ENCODE data around the gene EVI5.
"Not testable (repeated sequence)": the region's sequence is repeated elsewhere in the genome, so short reads cannot be mapped to it uniquely, and the experiment has no call there.

The EVI5 gene

GRCh38 chr1:92543131-92544055 is 241.5 kb downstream of the EVI5 start:
- Histone ChIP-seq H3K4me3 (ENCODE audit: extremely low read depth, insufficient read depth, low read length, poor library complexity, severe bottlenecking) (no peak overlapping the region), H3K27ac (ENCODE audit: low read depth, low read length, severe bottlenecking) (no peak overlapping the region), H3K36me3 (ENCODE audit: control insufficient read depth, insufficient read depth, low read length) (peaks cover 4% of the 10 kb centered on the region), H3K4me1 (ENCODE audit: control insufficient read depth, insufficient read depth, low read length, poor library complexity, severe bottlenecking) (no peaks in the 10 kb centered on the region), H3K9me3 (ENCODE audit: control insufficient read depth, low read length) (no peaks in the 10 kb centered on the region)
- WGBS, 2 experiments (ENCODE audit: insufficient coverage in 2 of 2), result 89 to 96% methylated on average over 5 to 6 of the region's 9 CpGs

DNA sequence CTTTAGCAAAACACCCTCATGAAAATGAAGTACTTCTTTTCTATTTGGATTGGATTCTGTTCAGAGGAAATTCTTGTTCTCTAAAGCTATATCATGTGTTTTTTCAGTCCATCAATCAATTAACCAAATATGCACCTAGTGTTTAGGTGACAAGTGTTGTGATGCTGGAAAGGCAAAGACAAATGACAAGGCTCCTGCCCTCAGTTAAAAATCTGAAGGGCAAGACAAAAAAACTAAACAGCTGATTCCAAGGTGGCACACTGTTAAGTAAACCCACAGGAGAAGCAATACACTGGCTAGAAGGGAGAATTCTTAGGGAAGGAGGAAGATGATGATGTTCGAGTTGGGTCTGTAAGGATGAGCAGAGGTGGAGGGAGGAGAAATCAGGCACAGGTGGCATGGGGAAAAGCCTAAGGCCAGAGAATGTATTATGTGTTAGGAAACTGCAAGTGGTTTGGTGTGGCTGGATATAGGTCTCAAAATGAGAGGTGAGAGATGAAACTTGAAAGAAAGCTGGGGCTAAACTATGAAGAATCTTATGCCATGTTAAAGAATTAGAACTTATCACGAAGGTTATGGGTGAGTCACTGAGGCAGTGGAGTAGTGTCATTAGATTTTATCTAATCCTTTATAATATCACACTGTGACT is 246.4 kb downstream of the EVI5 start:
- Histone ChIP-seq H3K36me3 (ENCODE audit: control insufficient read depth, insufficient read depth, low read length) (peaks cover 2% of the 10 kb centered on the region), H3K4me3 (ENCODE audit: extremely low read depth, insufficient read depth, low read length, poor library complexity, severe bottlenecking) (no peak overlapping the region), H3K27ac (ENCODE audit: low read depth, low read length, severe bottlenecking) (no peak overlapping the region), H3K9me3 (ENCODE audit: control insufficient read depth, low read length) (no peaks in the 10 kb centered on the region), H3K4me1 (ENCODE audit: control insufficient read depth, insufficient read depth, low read length, poor library complexity, severe bottlenecking) (no peaks in the 10 kb centered on the region)
- WGBS, 2 experiments (ENCODE audit: insufficient coverage in 2 of 2), result 86 to 91% methylated on average over 1 of the region's 2 CpGs

GRCh38 chr1:92538048-92538412 is 246.9 kb downstream of the EVI5 start:
- H3K9me3 ChIP-seq (ENCODE audit: control insufficient read depth, low read length), result no peaks in the 10 kb centered on the region
- no peak overlapping the region for H3K4me3 ChIP-seq (ENCODE audit: extremely low read depth, insufficient read depth, low read length, poor library complexity, severe bottlenecking)
- H3K27ac ChIP-seq (ENCODE audit: low read depth, low read length, severe bottlenecking), result no peak overlapping the region
- no CpG with 5 or more reads among the region's 2 CpGs for WGBS, 2 experiments (ENCODE audit: insufficient coverage in 2 of 2)
- no peaks in the 10 kb centered on the region for H3K4me1 ChIP-seq (ENCODE audit: control insufficient read depth, insufficient read depth, low read length, poor library complexity, severe bottlenecking)
- no peaks in the 10 kb centered on the region for H3K36me3 ChIP-seq (ENCODE audit: control insufficient read depth, insufficient read depth, low read length)

- no peaks in the 10 kb centered on the region for H3K36me3 ChIP-seq (ENCODE audit: control insufficient read depth, insufficient read depth, low read length)
- no peak overlapping the region for H3K4me3 ChIP-seq (ENCODE audit: extremely low read depth, insufficient read depth, low read length, poor library complexity, severe bottlenecking)
- H3K27ac ChIP-seq (ENCODE audit: low read depth, low read length, severe bottlenecking), result no peak overlapping the region
- 80% methylated on average over 1 of the region's 2 CpGs; no CpG with 5 or more reads in 1 of the 2 experiments for WGBS, 2 experiments (ENCODE audit: insufficient coverage in 2 of 2)
- no peaks in the 10 kb centered on the region for H3K4me1 ChIP-seq (ENCODE audit: control insufficient read depth, insufficient read depth, low read length, poor library complexity, severe bottlenecking)
- no peaks in the 10 kb centered on the region for H3K9me3 ChIP-seq (ENCODE audit: control insufficient read depth, low read length)
Measured at GRCh38 chr1:92536980-92537884, 247.7 kb downstream of the EVI5 start.

DNA sequence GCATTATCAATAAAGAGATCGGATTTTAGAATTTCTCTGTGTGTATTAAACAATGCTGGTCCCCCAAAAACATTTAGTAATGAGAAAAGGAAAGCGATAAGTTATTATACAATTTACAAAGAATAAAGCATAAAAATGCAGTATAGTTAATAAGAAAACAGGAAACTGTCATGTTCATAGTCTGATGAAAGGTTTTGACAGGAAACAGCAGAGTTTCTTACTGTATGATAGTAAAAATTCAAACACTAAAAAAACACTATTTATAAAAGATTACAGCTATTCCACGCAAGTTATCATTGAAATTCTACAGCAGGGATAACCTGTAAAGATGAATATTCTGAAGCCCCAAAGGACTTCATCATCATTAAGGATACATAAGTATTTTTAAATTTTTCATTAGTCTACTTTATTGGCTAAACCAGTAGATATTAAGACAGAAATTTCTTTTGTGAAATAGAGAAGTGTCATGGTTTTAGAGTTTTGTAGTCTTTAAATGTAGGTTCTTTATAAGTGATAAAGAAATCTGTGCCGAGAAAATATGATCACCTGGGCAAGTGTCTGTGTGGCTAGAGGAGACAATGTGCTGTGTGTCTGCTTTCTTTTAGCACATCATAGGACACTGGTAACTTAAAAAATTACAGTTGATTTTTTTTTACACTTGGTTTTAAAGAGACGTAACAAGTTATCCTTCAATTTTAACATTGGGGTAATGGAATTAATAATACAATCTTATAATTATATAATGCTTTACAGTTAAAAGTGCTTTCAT is 248.5 kb downstream of the EVI5 start:
- WGBS, 2 experiments (ENCODE audit: insufficient coverage in 2 of 2), result 100% methylated on average over 1 of the region's 5 CpGs
- H3K9me3 ChIP-seq (ENCODE audit: control insufficient read depth, low read length), result no peaks in the 10 kb centered on the region
- no peak overlapping the region for H3K27ac ChIP-seq (ENCODE audit: low read depth, low read length, severe bottlenecking)
- H3K4me1 ChIP-seq (ENCODE audit: control insufficient read depth, insufficient read depth, low read length, poor library complexity, severe bottlenecking), result no peaks in the 10 kb centered on the region
- no peak overlapping the region for H3K4me3 ChIP-seq (ENCODE audit: extremely low read depth, insufficient read depth, low read length, poor library complexity, severe bottlenecking)
- H3K36me3 ChIP-seq (ENCODE audit: control insufficient read depth, insufficient read depth, low read length), result no peaks in the 10 kb centered on the region

DNA sequence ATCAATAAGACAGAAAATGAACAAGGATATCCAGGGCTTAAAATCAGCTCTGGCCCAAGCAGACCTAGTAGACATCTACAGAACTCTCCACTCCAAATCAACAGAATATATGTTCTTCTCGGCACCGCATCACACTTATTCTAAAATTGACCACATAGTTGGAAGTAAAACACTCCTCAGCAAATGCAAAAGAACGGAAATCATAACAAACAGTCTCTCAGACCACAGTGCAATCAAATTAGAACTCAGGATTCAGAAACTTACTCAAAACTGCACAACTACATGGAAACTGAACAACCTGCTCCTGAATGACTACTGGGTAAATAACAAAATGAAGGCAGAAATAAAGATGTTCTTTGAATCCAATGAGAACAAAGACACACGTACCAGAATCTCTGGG is 252.5 kb downstream of the EVI5 start:
- not testable (repeated sequence) for H3K27ac ChIP-seq (ENCODE audit: low read depth, low read length, severe bottlenecking); H3K4me3 ChIP-seq (ENCODE audit: extremely low read depth, insufficient read depth, low read length, poor library complexity, severe bottlenecking); H3K9me3 ChIP-seq (ENCODE audit: control insufficient read depth, low read length); H3K36me3 ChIP-seq (ENCODE audit: control insufficient read depth, insufficient read depth, low read length); H3K4me1 ChIP-seq (ENCODE audit: control insufficient read depth, insufficient read depth, low read length, poor library complexity, severe bottlenecking)
- no CpG with 5 or more reads among the region's 4 CpGs for WGBS, 2 experiments (ENCODE audit: insufficient coverage in 2 of 2)

DNA sequence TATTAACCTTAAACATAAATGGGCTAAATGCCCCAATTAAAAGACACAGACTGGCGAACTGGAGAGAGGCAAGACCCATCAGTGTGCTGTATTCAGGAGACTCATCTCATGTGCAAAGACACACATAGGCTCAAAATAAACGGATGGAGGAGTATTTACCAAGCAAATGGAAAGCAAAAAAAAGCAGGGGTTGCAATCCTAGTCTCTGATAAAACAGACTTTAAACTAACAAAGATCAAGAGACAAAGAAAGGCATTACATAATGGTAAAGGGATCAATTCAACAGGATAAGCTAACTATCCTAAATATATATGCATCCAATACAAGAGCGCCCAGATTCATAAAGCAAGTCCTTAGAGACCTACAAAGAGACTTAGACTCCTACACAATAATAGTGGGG is 253.0 kb downstream of the EVI5 start:
- not testable (repeated sequence) for H3K27ac ChIP-seq (ENCODE audit: low read depth, low read length, severe bottlenecking); H3K36me3 ChIP-seq (ENCODE audit: control insufficient read depth, insufficient read depth, low read length); H3K4me1 ChIP-seq (ENCODE audit: control insufficient read depth, insufficient read depth, low read length, poor library complexity, severe bottlenecking); H3K9me3 ChIP-seq (ENCODE audit: control insufficient read depth, low read length); H3K4me3 ChIP-seq (ENCODE audit: extremely low read depth, insufficient read depth, low read length, poor library complexity, severe bottlenecking)
- 83% methylated on average over 1 of the region's 3 CpGs; no CpG with 5 or more reads in 1 of the 2 experiments for WGBS, 2 experiments (ENCODE audit: insufficient coverage in 2 of 2)

GRCh38 chr1:92527670-92528069 is 257.2 kb downstream of the EVI5 start:
- Histone ChIP-seq H3K36me3 (ENCODE audit: control insufficient read depth, insufficient read depth, low read length) (peaks cover 4% of the 10 kb centered on the region), H3K27ac (ENCODE audit: low read depth, low read length, severe bottlenecking) (no peak overlapping the region), H3K4me1 (ENCODE audit: control insufficient read depth, insufficient read depth, low read length, poor library complexity, severe bottlenecking) (no peaks in the 10 kb centered on the region), H3K9me3 (ENCODE audit: control insufficient read depth, low read length) (no peaks in the 10 kb centered on the region), H3K4me3 (ENCODE audit: extremely low read depth, insufficient read depth, low read length, poor library complexity, severe bottlenecking) (no peak overlapping the region)
- 100% methylated on average over 1 of the region's 2 CpGs; no CpG with 5 or more reads in 1 of the 2 experiments for WGBS, 2 experiments (ENCODE audit: insufficient coverage in 2 of 2)

DNA sequence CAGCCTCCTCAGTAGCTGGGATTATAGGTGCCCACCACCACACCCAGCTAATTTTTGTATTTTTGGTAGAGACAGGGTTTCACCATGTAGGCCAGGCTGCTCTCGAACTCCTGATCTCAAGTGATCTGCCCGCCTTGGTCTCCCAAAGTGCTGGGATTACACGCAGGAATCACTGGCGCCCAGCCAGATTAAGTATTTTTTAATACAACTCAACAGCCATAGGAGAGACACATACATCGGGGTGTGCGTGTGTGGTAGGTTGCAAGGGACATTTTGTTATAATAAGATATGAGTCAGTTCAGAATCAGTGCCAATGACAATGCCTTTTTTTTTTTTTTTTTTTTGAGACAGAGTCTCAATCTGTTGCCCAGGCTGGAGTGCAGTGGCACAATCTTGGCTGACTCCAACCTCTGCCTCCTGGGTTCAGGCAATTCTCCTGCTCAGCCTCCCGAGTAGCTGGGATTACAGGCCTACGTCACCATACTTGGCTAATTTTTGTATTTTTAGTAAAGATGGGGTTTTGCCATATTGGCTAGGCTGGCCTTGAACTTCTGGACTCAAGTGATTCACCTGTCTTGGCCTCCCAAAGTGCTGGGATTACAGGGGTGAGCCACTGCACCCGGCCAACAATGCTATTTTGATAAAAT is 259.8 kb downstream of the EVI5 start:
- not testable (repeated sequence) for H3K9me3 ChIP-seq (ENCODE audit: control insufficient read depth, low read length)

More for the DNA sequence above, 259.8 kb downstream of the EVI5 start:
- H3K4me1 ChIP-seq (ENCODE audit: control insufficient read depth, insufficient read depth, low read length, poor library complexity, severe bottlenecking); H3K4me3 ChIP-seq (ENCODE audit: extremely low read depth, insufficient read depth, low read length, poor library complexity, severe bottlenecking); H3K36me3 ChIP-seq (ENCODE audit: control insufficient read depth, insufficient read depth, low read length); H3K27ac ChIP-seq (ENCODE audit: low read depth, low read length, severe bottlenecking): not testable (repeated sequence)
- 90 to 91% methylated on average over 2 to 4 of the region's 9 CpGs for WGBS, 2 experiments (ENCODE audit: insufficient coverage in 2 of 2)

All from mesodermal cell (in vitro differentiated cells).